RCC 7860 (cell line): ENCODE results near the gene SBF2.

Experiments used
- DNase-seq: peaks from one replicate; pipeline ENCODE4 v3.0.0-alpha.2; 2015; ENCODE audit warnings: low spot score
- FAIRE-seq: peaks from 2 replicates; lab custom pipeline; 2012; peaks lifted over from hg19 to GRCh38; lab: Jason Lieb, UNC

SBF2 gene

DNA sequence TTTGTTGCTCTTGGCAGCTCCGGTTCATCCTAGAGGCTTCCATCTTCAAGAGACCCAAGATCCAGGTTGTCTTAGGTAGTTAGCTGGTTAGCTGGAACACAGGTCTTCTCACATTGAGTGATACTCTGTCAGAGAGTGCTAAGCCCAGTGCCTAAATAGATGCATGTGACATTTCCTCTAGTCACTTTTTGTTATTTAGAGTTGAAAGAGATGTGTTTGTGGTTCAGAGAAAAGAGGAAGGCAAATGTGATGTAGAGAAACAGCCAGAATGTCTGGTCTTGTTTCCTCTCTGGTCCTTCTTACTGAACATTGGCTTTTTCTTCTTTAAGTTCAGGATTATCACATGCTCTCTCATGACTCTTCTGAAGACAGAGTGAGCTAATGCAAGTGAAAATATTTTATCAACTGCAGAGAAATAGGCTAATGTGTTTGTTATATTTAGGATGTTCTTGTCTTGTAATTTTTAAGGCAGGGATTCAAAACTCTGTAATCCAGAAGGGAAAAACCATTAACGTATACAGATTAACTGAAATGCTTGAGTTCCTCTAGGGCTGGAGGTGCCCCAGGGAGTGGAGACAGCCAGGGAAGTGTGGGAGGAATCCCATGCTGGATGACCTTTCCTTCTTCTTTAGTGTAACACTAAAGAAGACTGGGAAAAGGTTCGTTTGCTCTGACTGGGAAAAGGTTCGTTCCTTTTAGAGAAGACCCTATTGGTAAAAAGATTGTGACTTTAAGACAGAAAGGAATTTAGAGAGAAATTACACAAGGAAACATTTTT, 554.7 kb downstream of the SBF2 start:
- DNase-seq (no peak), FAIRE-seq (no peak)

GRCh38 chr11:9738707-9739106, 555.3 kb downstream of the SBF2 start:
- FAIRE-seq (no peak), DNase-seq (no peak)

GRCh38 chr11:9738116-9738515, 555.9 kb downstream of the SBF2 start:
- no peak for DNase-seq
- no peak for FAIRE-seq

DNA sequence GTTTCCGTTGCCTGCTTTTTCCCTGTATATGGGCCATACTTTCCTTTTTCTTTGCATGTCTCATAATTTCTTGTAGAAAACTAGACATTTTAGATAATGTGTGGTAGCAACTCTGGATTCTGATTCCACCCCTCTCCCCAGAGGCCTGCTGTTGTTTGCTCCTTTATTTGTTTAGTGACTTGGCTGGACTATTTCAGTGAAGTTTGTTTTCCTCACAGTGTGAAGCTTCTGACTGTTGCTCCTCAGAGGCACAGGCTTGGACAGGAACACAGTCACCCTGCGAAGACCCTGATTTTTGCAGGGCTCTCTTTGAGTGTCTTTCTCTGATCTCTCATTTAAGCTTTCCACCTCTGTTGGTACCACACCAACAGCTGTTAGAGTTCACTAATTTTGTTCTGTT, 557.7 kb downstream of the SBF2 start:
- no peak for FAIRE-seq
- DNase-seq, result no peak

DNA sequence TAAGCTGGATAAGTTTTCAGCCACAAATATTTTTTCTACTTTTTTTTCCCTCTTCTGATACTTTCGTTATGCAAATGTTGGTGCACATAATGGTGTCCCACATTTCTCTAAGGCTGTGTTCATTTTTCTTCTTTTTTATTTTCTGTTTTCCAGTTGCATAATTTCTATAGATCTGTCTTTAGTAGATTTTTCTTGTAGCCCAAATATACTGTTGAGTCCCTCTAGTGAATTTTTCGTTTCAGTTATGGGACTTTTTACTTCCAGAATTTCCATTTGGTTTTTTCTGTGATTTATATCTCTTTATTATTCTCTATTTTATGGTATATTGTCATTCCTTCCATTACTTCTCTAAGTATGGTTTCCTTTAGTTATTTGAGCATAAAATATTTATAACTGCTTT, 558.1 kb downstream of the SBF2 start:
- FAIRE-seq (no peak), DNase-seq (no peak)

DNA sequence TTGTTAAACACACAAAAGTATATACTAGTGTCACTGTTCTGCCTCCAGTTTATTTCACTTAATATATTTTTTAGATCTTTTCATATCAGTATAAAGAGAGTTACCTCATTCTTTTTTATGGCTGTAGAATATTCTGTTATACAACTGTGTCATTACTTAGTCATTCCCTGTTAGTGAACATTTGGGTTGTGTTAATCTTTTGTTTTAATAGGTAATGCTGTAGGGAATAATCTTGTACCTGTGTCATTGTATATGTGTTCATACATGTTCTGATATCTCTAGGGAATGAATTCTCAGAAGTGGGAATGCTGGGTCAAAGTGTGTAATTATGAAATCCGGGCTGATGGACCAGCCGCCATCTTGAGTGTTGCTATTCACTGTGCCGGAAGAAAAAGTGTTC, 558.8 kb downstream of the SBF2 start:
- no peak for DNase-seq

DNA sequence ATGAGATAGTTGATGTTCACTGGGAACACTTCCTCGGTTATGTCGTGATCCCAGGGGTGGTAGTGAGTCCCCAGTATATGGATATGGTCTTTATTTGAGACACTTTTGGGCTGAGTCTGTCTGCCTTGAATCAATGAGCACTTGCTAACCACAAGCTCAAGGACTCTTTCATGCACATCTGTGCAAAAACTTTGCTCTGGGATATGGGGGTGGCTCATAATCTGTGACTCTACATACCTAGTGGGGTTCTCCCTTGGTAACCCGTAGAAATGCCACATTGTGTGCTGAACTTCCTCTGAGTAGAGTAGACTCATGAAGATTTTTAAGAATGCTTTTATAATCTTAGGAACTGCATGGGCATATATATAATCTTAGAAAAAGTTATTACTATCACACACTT, 560.8 kb downstream of the SBF2 start:
- DNase-seq (no peak), FAIRE-seq (no peak)

More for the DNA sequence above, 558.8 kb downstream of the SBF2 start:
- FAIRE-seq, result no peak

DNA sequence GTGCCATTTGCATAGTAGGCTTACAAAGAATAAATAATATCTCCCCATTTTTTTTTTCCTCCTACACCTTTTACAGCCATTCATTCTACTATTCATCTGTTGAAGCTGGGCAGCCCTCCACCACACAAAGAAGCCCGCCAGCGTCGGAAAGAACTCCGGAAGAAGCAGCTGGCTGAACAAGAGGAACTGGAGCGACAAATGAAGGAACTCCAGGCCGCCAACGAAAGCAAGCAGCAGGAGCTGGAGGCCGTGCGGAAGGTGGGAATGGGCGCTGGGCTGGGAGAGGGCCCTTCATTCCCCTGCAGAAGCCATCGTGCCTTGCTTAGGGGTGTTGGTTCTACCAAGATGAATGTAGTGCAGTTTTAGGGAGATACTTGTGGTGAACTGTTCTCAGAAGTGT, 561.6 kb downstream of the SBF2 start:
- no peak for DNase-seq
- FAIRE-seq, result no peak

GRCh38 chr11:9731256-9731655, 562.8 kb downstream of the SBF2 start:
- no peak for DNase-seq
- FAIRE-seq, result no peak
